HepG2 (cell line): ENCODE measurements around the gene RPP25L. TPM values are rescaled to one million over a fixed set of nuclear protein-coding genes. Genes with fewer than 3 reads are reported as not detected.

Experiments
- ARNTL ChIP-seq: sonication (generic); formaldehyde crosslinking; IDR thresholded peaks from 2 replicates; pipeline ENCODE4 v1.4.0; 2020; ENCODE audit warnings: mild to moderate bottlenecking, missing genetic modification reagents
- CENPT ChIP-seq: sonication (generic); formaldehyde crosslinking; IDR thresholded peaks from 2 replicates; pipeline ENCODE4 v1.8.0; 2022; ENCODE audit warnings: low read depth, mild to moderate bottlenecking, moderate library complexity, missing genetic modification reagents
- ERF ChIP-seq: IDR thresholded peaks from 2 replicates; pipeline ENCODE4 v1.6.1; 2018; ENCODE audit warnings: missing biosample characterization, missing genetic modification reagents
- ETV5 ChIP-seq: IDR thresholded peaks from 2 replicates; pipeline ENCODE4 v1.6.1; 2018; ENCODE audit warnings: missing biosample characterization, missing genetic modification reagents, inconsistent platforms, borderline replicate concordance
- HMG20A ChIP-seq: IDR thresholded peaks from 2 replicates; pipeline ENCODE4 v1.6.1; 2016; ENCODE audit warnings: borderline replicate concordance
- IRF1 ChIP-seq: sonication (generic); formaldehyde crosslinking; IDR thresholded peaks from 2 replicates; pipeline ENCODE4 v1.4.0; 2020; ENCODE audit warnings: low read depth, mild to moderate bottlenecking, missing genetic modification reagents
- IRF9 ChIP-seq: sonication (generic); formaldehyde crosslinking; IDR thresholded peaks from 2 replicates; pipeline ENCODE4 v1.8.0; 2022; ENCODE audit warnings: missing genetic modification reagents, mild to moderate bottlenecking, borderline replicate concordance
- JDP2 ChIP-seq: sonication (generic); formaldehyde crosslinking; IDR thresholded peaks from 2 replicates; pipeline ENCODE4 v1.8.1; 2022; ENCODE audit warnings: missing genetic modification reagents, borderline replicate concordance
- KDM5B ChIP-seq: sonication (generic); formaldehyde crosslinking; IDR thresholded peaks from 2 replicates; pipeline ENCODE4 v1.4.0; 2020; ENCODE audit warnings: missing genetic modification reagents, mild to moderate bottlenecking, borderline replicate concordance
- MIER3 ChIP-seq: IDR thresholded peaks from 2 replicates; pipeline ENCODE4 v1.6.1; 2016; ENCODE audit warnings: missing compliant biosample characterization, borderline replicate concordance
- MXI1 ChIP-seq: IDR thresholded peaks from 3 replicates; pipeline ENCODE4 v1.6.1; 2012; ENCODE audit warnings: low read depth, low read length, inconsistent platforms, borderline replicate concordance
- PBX3 ChIP-seq: sonication (generic); formaldehyde crosslinking; IDR thresholded peaks from 2 replicates; pipeline ENCODE4 v1.8.1; 2023; ENCODE audit warnings: missing genetic modification reagents, inconsistent platforms, borderline replicate concordance
- RFX1 ChIP-seq: fragments of 450-650 bp; IDR thresholded peaks from 2 replicates; pipeline ENCODE4 v1.6.1; 2017
- SALL1 ChIP-seq: sonication (generic); formaldehyde crosslinking; IDR thresholded peaks from 2 replicates; pipeline ENCODE4 v1.8.0; 2022; ENCODE audit warnings: mild to moderate bottlenecking, missing genetic modification reagents
- SOX5 ChIP-seq: IDR thresholded peaks from 2 replicates; pipeline ENCODE4 v1.6.1; 2016; ENCODE audit warnings: borderline replicate concordance
- SSRP1 ChIP-seq: IDR thresholded peaks from 2 replicates; pipeline ENCODE4 v1.6.1; 2016; ENCODE audit warnings: control low read depth
- THAP11 ChIP-seq: IDR thresholded peaks from 2 replicates; pipeline ENCODE4 v1.6.1; 2016; ENCODE audit warnings: missing biosample characterization, missing genetic modification reagents
- TRIM24 ChIP-seq: sonication (generic); formaldehyde crosslinking; IDR thresholded peaks from 2 replicates; pipeline ENCODE4 v1.8.0; 2022; ENCODE audit warnings: mild to moderate bottlenecking, missing genetic modification reagents
- YEATS4 ChIP-seq: sonication (generic); formaldehyde crosslinking; IDR thresholded peaks from 2 replicates; pipeline ENCODE4 v1.4.0; 2020; ENCODE audit warnings: missing genetic modification reagents, borderline replicate concordance
- ZBTB7A ChIP-seq: sonication (generic); formaldehyde crosslinking; IDR thresholded peaks from 2 replicates; pipeline ENCODE4 v1.8.0; 2022; ENCODE audit warnings: mild to moderate bottlenecking, missing genetic modification reagents
- ZNF572 ChIP-seq: sonication (generic); formaldehyde crosslinking; IDR thresholded peaks from 2 replicates; pipeline ENCODE4 v1.5.1; 2020; ENCODE audit warnings: mild to moderate bottlenecking, missing genetic modification reagents
- ZSCAN22 ChIP-seq: sonication (generic); formaldehyde crosslinking; IDR thresholded peaks from 2 replicates; pipeline ENCODE4 v1.4.0; 2020; ENCODE audit warnings: mild to moderate bottlenecking, missing genetic modification reagents
- polyA plus RNA-seq, 8 experiments: library from polyadenylated mRNA; depleted of rRNA in 3 of 8; stranded (reverse) in 7 of 8; unstranded in 1 of 8; fragments of >200 nt; fragmentation: Illumina TruSeq in 4 of 8; extraction: Trizol in 4 of 8; gene quantifications; 2 replicates each; pipeline versions ENCODE4 v1.2.1 to v1.2.3, GENCODE V29; 2011 to 2016; ENCODE audit warnings: low read depth in 4 of 8, missing spikeins in 1 of 8, mixed read lengths in 1 of 8; ENCODE audit not compliant: insufficient read depth in 1 of 8
- total RNA-seq, 5 experiments: library from RNA; depleted of rRNA; stranded (reverse); fragments of >200 nt; fragmentation: Illumina TruSeq; extraction: Trizol; gene quantifications; 2 replicates each; pipeline ENCODE4 v1.2.3, GENCODE V29; 2016; ENCODE audit warnings: low read depth in 1 of 5
- TF ChIP-seq, protein P1 (sequence below): sonication (generic); formaldehyde crosslinking; IDR thresholded peaks from 2 replicates; pipeline ENCODE4 v1.4.0; 2020; ENCODE audit warnings: missing genetic modification reagents, borderline replicate concordance
- TF ChIP-seq, protein P2 (sequence below): sonication (generic); formaldehyde crosslinking; IDR thresholded peaks from 2 replicates; pipeline ENCODE4 v1.8.1; 2023; ENCODE audit warnings: missing genetic modification reagents, mild to moderate bottlenecking, borderline replicate concordance
- TF ChIP-seq, protein P3 (sequence below): IDR thresholded peaks from 2 replicates; pipeline ENCODE4 v1.6.1; 2016; ENCODE audit warnings: mild to moderate bottlenecking

The RPP25L gene
- total and polyA plus RNA-seq, 2 of the 13 experiments (the other 11 are each of a cell fraction or from before 2014, with no cell fraction given), result 24.5 to 27.3 TPM

- TF ChIP-seq IRF1 (no peak), SSRP1 (CRISPR knock-in tag) (no peak), IRF9 (CRISPR knock-in tag) (no peak), ZBTB7A (peak; percentile 48; the same call in 1 of the 2 replicates), ZSCAN22 (CRISPR knock-in tag) (0 out of 2 replicates have a peak, but pooled peaks have one; percentile 77), SALL1 (CRISPR knock-in tag) (peak; percentile 84), MIER3 (CRISPR knock-in tag) (peak; percentile 80; the same call in 1 of the 2 replicates), MXI1 (peak; percentile 20; the same call in 1 of the 3 replicates), YEATS4 (CRISPR knock-in tag) (no peak), CENPT (CRISPR knock-in tag) (no peak), RFX1 (no peak), ERF (CRISPR knock-in tag) (peak; percentile 41; the same call in 1 of the 2 replicates), ZNF572 (CRISPR knock-in tag) (0 out of 2 replicates have a peak, but pooled peaks have one; percentile 54), PBX3 (CRISPR knock-in tag) (no peak), TRIM24 (CRISPR knock-in tag) (no peak; the same call in 1 of the 2 replicates), JDP2 (CRISPR knock-in tag) (no peak), SOX5 (CRISPR knock-in tag) (peak; percentile 60; the same call in 1 of the 2 replicates), THAP11 (CRISPR knock-in tag) (peak; percentile 64), HMG20A (CRISPR knock-in tag) (peak; percentile 69; the same call in 1 of the 2 replicates), ARNTL (CRISPR knock-in tag) (0 out of 2 replicates have a peak, but pooled peaks have one; percentile 23), KDM5B (CRISPR knock-in tag) (no peak), ETV5 (CRISPR knock-in tag) (no peak; the same call in 1 of the 2 replicates)
- TF ChIP-seq, protein P1, sequence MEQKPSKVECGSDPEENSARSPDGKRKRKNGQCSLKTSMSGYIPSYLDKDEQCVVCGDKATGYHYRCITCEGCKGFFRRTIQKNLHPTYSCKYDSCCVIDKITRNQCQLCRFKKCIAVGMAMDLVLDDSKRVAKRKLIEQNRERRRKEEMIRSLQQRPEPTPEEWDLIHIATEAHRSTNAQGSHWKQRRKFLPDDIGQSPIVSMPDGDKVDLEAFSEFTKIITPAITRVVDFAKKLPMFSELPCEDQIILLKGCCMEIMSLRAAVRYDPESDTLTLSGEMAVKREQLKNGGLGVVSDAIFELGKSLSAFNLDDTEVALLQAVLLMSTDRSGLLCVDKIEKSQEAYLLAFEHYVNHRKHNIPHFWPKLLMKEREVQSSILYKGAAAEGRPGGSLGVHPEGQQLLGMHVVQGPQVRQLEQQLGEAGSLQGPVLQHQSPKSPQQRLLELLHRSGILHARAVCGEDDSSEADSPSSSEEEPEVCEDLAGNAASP (CRISPR knock-in tag), result peak; percentile 55; the same call in 1 of the 2 replicates
- TF ChIP-seq, protein P2, sequence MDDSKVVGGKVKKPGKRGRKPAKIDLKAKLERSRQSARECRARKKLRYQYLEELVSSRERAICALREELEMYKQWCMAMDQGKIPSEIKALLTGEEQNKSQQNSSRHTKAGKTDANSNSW (CRISPR knock-in tag), result no peak
- TF ChIP-seq, protein P3, sequence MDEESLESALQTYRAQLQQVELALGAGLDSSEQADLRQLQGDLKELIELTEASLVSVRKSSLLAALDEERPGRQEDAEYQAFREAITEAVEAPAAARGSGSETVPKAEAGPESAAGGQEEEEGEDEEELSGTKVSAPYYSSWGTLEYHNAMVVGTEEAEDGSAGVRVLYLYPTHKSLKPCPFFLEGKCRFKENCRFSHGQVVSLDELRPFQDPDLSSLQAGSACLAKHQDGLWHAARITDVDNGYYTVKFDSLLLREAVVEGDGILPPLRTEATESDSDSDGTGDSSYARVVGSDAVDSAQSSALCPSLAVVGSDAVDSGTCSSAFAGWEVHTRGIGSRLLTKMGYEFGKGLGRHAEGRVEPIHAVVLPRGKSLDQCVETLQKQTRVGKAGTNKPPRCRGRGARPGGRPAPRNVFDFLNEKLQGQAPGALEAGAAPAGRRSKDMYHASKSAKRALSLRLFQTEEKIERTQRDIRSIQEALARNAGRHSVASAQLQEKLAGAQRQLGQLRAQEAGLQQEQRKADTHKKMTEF (CRISPR knock-in tag), result 0 out of 2 replicates have a peak, but pooled peaks have one; percentile 37
These were observed 32.9 kb upstream of the RPP25L start (continued) for GRCh38 chr9:34644766-34645314.
